Activated CD8-positive, alpha-beta memory T cell treated with anti-CD3 and anti-CD28 coated beads for 1 hour (primary cell): ENCODE measurements around the gene ARL6IP4.

Experiments
- DNase-seq, 2 donors: peaks; one replicate each; pipeline ENCODE4 v3.0.0-alpha.2; 2020; ENCODE audit warnings: low read depth in 1 of 2; ENCODE audit errors: extremely low read depth in 1 of 2

ARL6IP4 gene

GRCh38 chr12:122989874-122990419 is 9.5 kb downstream of the ARL6IP4 start:
- DNase-seq, result no peak

- DNase-seq, result no peak
Observed at GRCh38 chr12:122990561-122990960, 10.1 kb downstream of the ARL6IP4 start.

GRCh38 chr12:122990961-122991622 is 10.6 kb downstream of the ARL6IP4 start:
- DNase-seq, result no peak

- DNase-seq, result no peak
Observed at GRCh38 chr12:122991623-122992275, 11.3 kb downstream of the ARL6IP4 start.

DNA sequence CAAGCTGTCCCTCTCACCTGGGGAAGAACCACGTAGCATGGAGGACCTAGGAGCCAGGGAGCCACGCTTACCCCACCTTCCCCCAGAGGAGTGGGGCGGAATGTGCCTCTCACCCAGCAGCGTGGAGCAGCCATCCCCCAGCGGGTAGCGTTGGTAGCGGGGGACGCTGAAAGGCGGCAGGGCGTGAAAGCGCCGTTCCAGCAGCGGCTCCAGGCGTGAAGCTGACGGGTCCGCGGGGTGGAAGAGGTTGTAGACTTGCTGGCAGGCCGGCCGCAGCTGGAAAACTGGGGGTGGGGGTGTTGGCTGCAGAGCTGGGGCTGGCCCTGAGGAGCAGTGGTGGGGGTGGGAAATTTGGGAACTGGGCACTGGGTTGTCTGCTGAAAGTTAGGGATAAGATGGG is 11.9 kb downstream of the ARL6IP4 start:
- DNase-seq, result no peak

- DNase-seq, result no peak
Observed at GRCh38 chr12:122994140-122994675, 13.7 kb downstream of the ARL6IP4 start.

DNA sequence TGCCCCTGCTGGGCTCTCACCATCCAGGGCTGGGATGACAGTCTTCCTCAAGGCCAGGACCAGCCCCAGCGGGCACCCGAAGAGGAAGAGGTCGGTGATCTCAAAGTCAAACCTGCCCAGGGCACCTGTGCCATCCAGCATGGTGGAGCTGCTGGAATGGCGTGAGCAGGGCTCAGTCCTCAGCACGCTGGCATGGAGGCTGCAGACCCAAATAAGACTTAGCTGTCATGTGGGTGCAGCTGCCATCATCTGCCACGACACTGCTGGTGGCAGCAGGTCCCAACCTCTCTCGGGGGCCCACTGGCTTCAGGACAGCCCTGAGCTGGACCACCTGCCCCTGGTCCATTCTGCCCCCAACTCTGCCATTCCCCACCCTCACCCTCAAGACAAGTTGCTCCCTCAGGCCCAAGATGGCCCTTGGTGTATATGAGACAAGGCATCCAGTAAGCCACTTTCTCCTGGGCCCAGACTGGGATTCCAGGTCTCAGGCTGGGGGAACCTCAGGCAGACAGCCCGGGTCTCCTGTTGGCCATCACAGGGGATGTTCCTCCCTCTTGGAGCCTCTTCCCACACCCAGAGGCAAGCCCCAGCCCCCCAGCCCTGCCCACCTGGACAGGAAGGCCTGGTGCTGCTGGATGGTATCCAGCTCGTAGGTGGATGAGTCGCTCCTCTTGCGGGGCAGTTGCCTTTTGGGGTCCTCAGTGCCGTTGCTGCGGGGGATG is 14.5 kb downstream of the ARL6IP4 start:
- DNase-seq, result no peak

GRCh38 chr12:122995503-122996187 is 15.2 kb downstream of the ARL6IP4 start:
- DNase-seq, result no peak

GRCh38 chr12:122996188-122996601 is 15.7 kb downstream of the ARL6IP4 start:
- DNase-seq, result no peak

GRCh38 chr12:122996621-122997342 is 16.3 kb downstream of the ARL6IP4 start:
- no peak for DNase-seq

- no peak for DNase-seq
Observed at GRCh38 chr12:122997343-122998250, 17.1 kb downstream of the ARL6IP4 start.

- no peak for DNase-seq
Observed at GRCh38 chr12:122998316-122998715, 17.8 kb downstream of the ARL6IP4 start.

DNA sequence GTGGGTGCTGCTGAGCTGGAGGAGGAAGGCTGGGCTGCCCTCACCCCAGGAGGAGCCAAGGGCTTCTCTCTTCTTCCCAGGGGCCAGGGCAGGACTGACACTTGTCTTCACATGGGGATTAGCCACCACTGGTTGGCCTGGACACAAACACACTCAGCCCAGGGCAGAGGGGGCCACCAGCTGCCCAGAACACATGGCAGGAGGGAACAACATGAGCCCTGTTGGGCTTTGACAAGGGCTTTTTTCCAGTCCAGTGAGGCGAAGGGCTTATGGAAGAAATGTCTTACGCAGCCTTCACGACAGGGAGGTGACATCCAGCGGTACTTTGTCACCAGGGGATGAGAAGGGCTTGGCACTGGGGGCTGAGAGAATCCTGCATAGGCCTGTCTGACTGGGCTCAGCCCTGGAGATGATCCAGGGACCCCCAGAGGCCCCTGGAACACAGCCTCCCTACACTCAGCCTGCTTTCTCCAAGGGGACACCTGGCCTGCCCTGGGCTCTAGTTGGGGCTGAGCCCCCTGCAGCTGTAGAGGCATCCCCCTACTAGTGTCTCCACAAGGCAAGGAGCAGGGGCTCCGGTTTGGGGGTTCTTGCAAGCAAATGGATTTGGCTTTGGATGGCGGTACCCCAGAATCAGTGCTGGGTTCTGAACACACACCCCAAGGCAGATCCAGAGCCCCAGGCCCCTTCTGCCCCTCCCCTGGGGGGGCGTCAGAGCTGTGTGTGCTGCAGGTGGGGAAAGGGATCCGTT is 18.9 kb downstream of the ARL6IP4 start:
- no peak for DNase-seq

DNA sequence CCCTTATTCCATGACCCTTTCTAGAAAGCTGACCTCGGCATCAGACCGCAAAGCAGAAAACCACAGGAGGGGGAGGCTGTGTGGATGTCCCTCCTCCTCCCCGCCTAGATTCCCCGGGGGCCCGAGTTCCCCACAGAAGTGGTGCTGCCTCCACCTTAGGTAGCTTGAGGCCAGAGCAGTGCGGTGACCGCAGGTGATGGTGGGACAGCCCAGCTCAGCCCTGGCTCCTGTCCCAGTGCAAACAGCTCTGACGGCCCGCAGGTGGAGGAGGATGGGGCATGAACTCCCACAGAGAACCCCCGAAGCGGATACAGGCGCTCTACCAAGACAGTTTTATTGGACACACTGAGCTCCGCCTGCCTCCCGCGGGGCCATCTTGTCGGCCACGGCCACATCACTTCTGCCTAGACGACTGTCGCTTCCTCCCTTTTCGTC is 19.5 kb downstream of the ARL6IP4 start:
- DNase-seq, result no peak

DNA sequence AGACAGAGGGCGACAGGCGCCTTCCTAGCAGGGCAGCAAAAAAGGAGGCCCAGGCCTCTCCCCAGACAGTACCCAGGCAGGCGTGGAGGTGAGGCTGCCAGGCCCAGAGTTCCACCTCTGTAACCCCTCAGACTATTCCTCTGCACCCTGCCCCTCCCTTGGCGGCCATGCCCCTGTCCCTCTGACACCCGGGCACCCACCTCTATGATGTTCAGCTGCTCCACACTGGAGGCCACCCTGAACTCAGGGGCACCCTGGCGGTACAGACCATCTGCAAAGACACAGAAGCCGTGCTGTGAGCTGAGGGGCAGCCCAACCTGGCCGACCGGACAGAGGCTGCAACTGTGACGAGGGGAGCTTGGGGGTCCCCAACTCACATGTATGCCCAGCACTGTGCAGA is 20.1 kb downstream of the ARL6IP4 start:
- DNase-seq, result no peak

GRCh38 chr12:123001464-123001863 is 21.0 kb downstream of the ARL6IP4 start:
- no peak for DNase-seq

- DNase-seq, result no peak
Observed at GRCh38 chr12:123003257-123003656, 22.8 kb downstream of the ARL6IP4 start.

DNA sequence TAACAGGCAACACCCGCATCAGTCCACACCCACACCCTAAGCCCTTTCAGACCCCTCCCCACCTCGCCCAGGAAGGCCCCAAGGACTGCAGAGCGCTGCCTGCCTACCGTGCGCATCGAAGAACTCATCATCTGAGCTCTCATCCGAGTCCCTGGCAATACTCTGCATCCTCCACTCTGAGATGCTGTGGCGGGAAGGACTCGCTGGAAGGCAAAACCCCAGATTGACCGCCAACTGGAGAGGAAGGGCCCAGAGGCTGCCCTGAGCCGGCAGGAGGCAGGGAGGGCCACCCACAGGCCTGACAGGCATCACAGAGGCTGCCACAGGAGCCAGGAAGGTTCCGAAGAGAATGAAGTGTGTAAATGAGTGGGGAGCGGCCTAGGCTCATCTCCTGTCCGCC is 23.8 kb downstream of the ARL6IP4 start:
- no peak for DNase-seq
